AG10803 (cell line): ENCODE results near the gene CAMKMT.

Experiments used
- DNase-seq: peaks from one replicate; pipeline ENCODE4 v3.0.0; 2010; ENCODE audit warnings: low read depth
- H3K4me3 ChIP-seq: 2 replicates; pipeline ENCODE4 v1.5.1; 2011; ENCODE audit warnings: mild to moderate bottlenecking, low read length, control low read depth
- TF ChIP-seq, protein P1 (sequence below): conservative IDR thresholded peaks from 2 replicates; pipeline ENCODE4 v1.5.1; 2011; ENCODE audit warnings: mild to moderate bottlenecking, low read length, control low read depth, inconsistent platforms

The CAMKMT gene

DNA sequence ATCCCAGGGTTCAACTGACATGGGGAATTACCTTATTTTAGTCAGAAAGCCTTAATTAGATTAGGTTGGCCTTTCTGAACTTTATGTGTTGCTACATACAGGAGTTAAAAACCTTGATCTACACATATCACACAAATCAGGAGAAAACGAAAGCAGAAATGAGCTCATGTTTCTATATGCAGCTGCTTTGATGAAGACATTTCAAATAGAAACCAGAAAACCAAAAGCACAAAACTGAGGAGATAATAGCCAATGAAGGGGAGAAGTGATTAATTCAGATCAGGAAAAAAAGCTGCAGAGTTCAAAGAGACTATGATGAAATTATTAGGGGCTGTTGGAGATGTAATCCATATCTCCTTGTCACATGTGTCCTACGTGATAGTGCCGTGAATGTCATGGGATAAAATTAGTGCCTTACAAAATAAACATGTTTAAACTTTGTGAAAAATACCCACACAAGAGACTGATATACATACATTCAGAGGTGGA is 255.0 kb downstream of the CAMKMT start:
- no peak overlapping the region for H3K4me3 ChIP-seq
- no peak for DNase-seq
- TF ChIP-seq, protein P1, sequence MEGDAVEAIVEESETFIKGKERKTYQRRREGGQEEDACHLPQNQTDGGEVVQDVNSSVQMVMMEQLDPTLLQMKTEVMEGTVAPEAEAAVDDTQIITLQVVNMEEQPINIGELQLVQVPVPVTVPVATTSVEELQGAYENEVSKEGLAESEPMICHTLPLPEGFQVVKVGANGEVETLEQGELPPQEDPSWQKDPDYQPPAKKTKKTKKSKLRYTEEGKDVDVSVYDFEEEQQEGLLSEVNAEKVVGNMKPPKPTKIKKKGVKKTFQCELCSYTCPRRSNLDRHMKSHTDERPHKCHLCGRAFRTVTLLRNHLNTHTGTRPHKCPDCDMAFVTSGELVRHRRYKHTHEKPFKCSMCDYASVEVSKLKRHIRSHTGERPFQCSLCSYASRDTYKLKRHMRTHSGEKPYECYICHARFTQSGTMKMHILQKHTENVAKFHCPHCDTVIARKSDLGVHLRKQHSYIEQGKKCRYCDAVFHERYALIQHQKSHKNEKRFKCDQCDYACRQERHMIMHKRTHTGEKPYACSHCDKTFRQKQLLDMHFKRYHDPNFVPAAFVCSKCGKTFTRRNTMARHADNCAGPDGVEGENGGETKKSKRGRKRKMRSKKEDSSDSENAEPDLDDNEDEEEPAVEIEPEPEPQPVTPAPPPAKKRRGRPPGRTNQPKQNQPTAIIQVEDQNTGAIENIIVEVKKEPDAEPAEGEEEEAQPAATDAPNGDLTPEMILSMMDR, result no peak

DNA sequence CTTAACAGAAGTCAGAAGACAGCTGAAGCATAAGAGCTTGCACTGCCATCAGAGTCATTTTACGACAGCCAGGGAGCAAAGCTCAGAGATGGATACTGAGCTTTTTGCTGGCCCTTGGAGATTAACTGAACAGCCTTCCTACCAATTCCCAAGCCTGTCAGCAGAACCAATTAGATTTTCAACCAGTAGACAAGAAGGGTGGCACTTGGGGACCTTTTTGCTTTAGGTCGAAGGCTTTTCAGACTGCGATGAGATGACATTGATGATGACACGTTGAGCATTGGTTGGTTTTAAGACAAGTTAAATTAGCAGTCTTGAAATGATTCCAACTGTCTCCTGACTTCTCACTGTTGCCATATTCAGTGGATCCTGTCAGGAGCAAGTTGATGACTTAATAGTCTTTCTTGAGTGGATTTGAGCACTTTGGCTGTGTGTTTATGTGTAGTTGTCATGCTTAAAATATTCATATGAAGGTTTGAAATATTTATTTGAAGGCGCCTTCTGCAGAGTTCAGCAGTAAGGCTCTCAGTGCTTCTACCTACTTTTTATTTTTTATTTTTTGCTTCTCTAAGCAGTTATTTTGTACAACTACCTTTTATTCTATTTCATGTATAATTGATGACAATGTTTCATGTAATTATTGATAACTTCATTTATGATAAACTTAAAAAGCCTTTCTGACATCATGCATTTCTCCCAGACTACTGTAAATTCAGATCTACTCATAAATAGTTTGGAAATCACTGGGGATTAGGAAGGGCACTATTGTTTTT is 256.7 kb downstream of the CAMKMT start:
- H3K4me3 ChIP-seq, result no peak overlapping the region
- DNase-seq, result no peak
- TF ChIP-seq, protein P1, result no peak

DNA sequence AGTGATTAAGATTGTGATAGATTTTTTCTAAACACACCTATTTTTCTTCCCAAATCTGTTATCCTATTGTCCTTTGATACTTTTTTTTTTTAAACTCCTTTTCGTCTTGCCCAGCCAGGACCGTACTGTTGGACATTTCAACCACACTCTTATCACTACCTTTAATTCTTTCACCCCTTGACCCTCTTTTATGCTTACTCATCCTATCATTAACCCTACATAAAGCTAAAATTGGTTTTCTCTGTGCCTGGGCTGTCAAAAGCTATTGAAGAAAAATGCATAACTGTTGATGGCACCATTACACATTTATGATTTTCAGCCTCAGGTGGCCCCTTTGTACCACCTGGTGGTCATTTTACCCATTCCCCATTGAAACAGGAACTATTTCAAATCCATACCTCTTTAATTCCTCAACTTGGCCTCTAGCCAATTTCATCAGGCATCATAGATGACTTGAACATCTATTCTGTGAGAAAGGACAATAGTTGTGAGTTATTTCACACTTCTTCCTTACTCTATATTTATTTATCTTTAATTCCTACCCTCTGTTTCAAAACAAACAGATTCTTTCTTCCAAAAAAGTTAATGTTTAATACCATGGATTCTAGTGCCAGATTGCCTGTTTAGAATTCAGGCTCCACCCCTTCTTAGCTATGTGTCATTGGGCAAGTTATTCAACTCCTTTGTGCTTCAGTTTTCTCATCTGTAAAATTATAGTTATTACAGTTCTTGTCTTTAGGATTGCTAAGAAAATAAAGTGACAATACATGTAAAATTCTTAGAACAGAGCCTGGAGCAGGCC is 258.6 kb downstream of the CAMKMT start:
- no peak for DNase-seq
- TF ChIP-seq, protein P1, result no peak
- no peak overlapping the region for H3K4me3 ChIP-seq

DNA sequence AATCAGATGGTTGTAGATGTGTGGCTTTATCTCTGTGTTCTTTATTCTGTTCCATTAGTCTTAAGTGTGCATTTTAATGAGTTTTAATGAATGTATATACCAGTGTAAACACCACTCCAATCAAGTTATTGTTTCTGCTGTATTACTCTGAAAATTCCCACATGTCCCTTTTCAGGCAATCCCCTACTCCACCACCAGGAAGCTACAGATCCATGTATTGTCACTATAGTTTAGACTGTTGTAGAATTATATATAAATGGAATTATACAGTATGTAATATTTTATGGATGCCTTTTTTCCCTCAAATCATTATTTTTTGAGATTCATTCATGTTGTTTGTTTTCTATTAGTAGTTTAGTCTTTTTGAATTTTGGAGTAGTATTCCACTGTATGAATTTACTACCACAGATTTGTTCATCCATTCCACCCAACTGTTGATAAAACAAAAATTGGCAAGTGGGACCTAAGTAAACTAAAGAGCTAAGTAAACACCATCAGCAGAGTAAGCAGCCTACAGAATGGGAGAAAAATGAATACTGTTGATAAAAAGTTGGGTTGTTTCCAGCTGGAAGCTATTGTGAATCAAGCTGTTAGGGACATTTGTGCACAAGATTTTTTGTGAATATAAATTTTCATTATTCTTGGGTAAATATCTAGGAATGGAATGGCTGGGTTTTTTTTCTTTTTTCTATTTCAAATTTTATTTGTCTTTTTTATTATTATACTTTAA is 262.0 kb downstream of the CAMKMT start:
- no peak for DNase-seq
- H3K4me3 ChIP-seq, result no peak overlapping the region
- TF ChIP-seq, protein P1, result 0 out of 2 replicates have a peak, but pooled peaks have one; percentile 9

DNA sequence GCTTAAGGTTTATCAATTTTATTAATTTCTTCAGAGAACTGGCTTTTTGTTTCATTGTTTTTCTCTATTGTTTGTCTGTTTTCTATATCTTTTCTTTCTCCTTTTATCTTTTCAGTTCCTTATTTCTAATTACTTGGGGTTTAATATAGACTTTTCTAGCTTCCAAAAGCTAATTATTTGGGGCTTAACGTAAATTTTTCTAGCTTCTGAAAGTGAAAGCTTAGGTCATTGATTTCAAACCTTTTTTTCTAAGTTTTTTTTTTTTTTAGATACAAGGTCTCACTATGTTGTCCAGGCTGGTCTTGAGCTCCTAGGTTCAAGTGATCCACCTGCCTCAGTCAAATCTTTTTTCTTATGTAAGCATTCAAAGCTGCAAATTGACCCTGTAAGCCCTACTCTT is 266.6 kb downstream of the CAMKMT start:
- no peak for DNase-seq
- no peak overlapping the region for H3K4me3 ChIP-seq
- TF ChIP-seq, protein P1, result no peak

DNA sequence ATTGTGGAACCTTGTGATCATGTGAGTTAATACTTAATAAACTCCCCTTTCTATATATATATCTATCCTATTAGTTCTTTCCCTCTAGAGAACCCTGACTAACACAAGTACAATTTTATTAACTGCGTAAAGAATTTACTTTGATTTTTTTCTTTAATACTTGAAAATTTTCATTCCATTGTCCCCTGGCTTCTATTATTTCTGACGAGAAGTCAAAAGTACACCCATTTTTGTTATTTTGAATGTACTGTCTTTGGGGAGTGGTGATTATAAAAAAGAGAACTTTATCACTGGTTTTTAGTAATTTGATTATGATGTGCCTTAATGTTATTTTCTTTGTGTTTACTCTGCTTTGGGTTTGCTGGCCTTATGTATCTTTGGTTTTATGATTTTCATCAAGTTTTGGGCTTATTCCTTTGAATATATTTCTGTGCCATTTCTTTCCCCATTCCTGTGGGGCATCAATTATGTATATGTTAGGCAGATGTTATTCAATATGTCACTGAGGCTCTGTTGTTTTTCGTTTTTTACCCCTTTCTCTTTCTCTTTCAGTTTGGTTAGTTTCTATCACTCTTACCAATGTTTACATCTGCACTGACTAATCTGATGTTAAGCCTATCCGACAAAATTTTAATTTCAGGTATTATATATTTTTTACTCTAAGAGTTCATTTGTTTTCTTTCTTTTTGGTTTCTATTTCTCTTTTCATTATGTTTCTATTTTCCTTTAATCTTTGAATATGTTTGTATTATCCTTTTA is 271.4 kb downstream of the CAMKMT start:
- TF ChIP-seq, protein P1, result no peak
- DNase-seq, result no peak

More for the DNA sequence above, 271.4 kb downstream of the CAMKMT start:
- H3K4me3 ChIP-seq, result no peak overlapping the region
